Astrocyte (in vitro differentiated cells and primary cell): ENCODE results near the gene CEACAM5. TPM values are rescaled to one million over a fixed set of nuclear protein-coding genes. Genes with fewer than 3 reads are reported as not detected.
A peak's percentile ranks its signal among the peaks of the same experiment; 100 is the strongest.

Experiments
- DNase-seq: peaks from one replicate; pipeline ENCODE4 v3.0.0-alpha.2; 2010; ENCODE audit warnings: low read depth
- FAIRE-seq: peaks from 2 replicates; lab custom pipeline; 2011; peaks lifted over from hg19 to GRCh38; lab: Jason Lieb, UNC
- H2AFZ ChIP-seq: 2 replicates; pipeline ENCODE4 v1.6.0; 2012; ENCODE audit warnings: low read depth, low read length, inconsistent platforms
- H3K27ac ChIP-seq: 2 replicates; pipeline ENCODE4 v1.5.1; 2011; ENCODE audit warnings: low read depth, low read length, inconsistent platforms
- H3K27me3 ChIP-seq: 2 replicates; pipeline ENCODE4 v1.6.0; 2011; ENCODE audit warnings: low read length, inconsistent platforms; ENCODE audit not compliant: insufficient read depth
- H3K36me3 ChIP-seq: 2 replicates; pipeline ENCODE4 v1.5.1; 2011; ENCODE audit warnings: low read length, inconsistent platforms; ENCODE audit not compliant: insufficient read depth
- H3K4me1 ChIP-seq: 2 replicates; pipeline ENCODE4 v1.5.1; 2011; ENCODE audit warnings: low read length, inconsistent platforms; ENCODE audit not compliant: insufficient read depth
- H3K4me2 ChIP-seq: 2 replicates; pipeline ENCODE4 v1.6.0; 2012; ENCODE audit warnings: low read length, inconsistent platforms
- H3K4me3 ChIP-seq: 2 replicates; pipeline ENCODE4 v1.5.1; 2011; ENCODE audit warnings: low read depth, mild to moderate bottlenecking, low read length, inconsistent platforms; ENCODE audit not compliant: insufficient read depth
- H3K79me2 ChIP-seq: 2 replicates; pipeline ENCODE4 v1.6.0; 2012; ENCODE audit warnings: mild to moderate bottlenecking, low read length, inconsistent platforms; ENCODE audit not compliant: insufficient read depth
- H3K9ac ChIP-seq: 2 replicates; pipeline ENCODE4 v1.6.0; 2012; ENCODE audit warnings: mild to moderate bottlenecking, low read length, inconsistent platforms
- H3K9me3 ChIP-seq: 2 replicates; pipeline ENCODE4 v1.5.1; 2012; ENCODE audit warnings: low read depth, mild to moderate bottlenecking, low read length, inconsistent platforms; ENCODE audit not compliant: insufficient read depth
- H4K20me1 ChIP-seq: 2 replicates; pipeline ENCODE4 v1.6.0; 2012; ENCODE audit warnings: low read length, inconsistent platforms; ENCODE audit not compliant: insufficient read depth
- H3K27ac Mint-ChIP-seq: one replicate; pipeline ENCODE4 v1.8.0; 2021; ENCODE audit warnings: mild to moderate bottlenecking, mixed read lengths; ENCODE audit not compliant: unreplicated experiment
- H3K27me3 Mint-ChIP-seq: one replicate; pipeline ENCODE4 v1.8.0; 2021; ENCODE audit warnings: low read depth, mixed read lengths; ENCODE audit not compliant: unreplicated experiment
- H3K36me3 Mint-ChIP-seq: one replicate; pipeline ENCODE4 v1.8.0; 2021; ENCODE audit warnings: low read depth, mixed read lengths; ENCODE audit not compliant: unreplicated experiment
- H3K4me1 Mint-ChIP-seq: one replicate; pipeline ENCODE4 v1.8.0; 2021; ENCODE audit warnings: low read depth, mixed read lengths; ENCODE audit not compliant: unreplicated experiment
- H3K4me3 Mint-ChIP-seq: one replicate; pipeline ENCODE4 v1.8.0; 2021; ENCODE audit warnings: mild to moderate bottlenecking, moderate library complexity, mixed read lengths; ENCODE audit not compliant: unreplicated experiment
- H3K9me3 Mint-ChIP-seq: one replicate; pipeline ENCODE4 v1.8.0; 2021; ENCODE audit warnings: mild to moderate bottlenecking, mixed read lengths; ENCODE audit not compliant: unreplicated experiment
- CTCF ChIP-seq: IDR thresholded peaks from 2 replicates; pipeline ENCODE4 v1.5.1; 2011; ENCODE audit warnings: low read depth, mild to moderate bottlenecking, inconsistent platforms, low read length, moderate library complexity; ENCODE audit not compliant: insufficient read depth
- EZH2 ChIP-seq: IDR thresholded peaks from 2 replicates; pipeline ENCODE4 v1.6.1; 2012; ENCODE audit warnings: mild to moderate bottlenecking, low read length, inconsistent platforms; ENCODE audit not compliant: insufficient read depth
- total RNA-seq: library from RNA; stranded (reverse); gene quantifications from 2 replicates; pipeline ENCODE4 v1.2.1, GENCODE V29; 2021

Gene CEACAM5
- total RNA-seq, 1 donor from 2014 or later: not detected

DNA sequence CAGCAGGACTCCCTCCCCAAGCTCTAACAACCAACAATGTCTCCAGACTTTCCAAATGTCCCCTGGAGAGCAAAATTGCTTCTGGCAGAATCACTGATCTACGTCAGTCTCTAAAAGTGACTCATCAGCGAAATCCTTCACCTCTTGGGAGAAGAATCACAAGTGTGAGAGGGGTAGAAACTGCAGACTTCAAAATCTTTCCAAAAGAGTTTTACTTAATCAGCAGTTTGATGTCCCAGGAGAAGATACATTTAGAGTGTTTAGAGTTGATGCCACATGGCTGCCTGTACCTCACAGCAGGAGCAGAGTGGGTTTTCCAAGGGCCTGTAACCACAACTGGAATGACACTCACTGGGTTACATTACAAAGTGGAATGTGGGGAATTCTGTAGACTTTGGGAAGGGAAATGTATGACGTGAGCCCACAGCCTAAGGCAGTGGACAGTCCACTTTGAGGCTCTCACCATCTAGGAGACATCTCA, 6.2 kb upstream of the CEACAM5 start:
- H2AFZ ChIP-seq: no peak overlapping the region
- H3K27me3 Mint-ChIP-seq: peaks cover 57% of the 10 kb centered on the region
- H3K27me3 ChIP-seq: no peaks in the 10 kb centered on the region
- H3K27ac ChIP-seq: no peak overlapping the region
- H3K36me3 ChIP-seq: no peaks in the 10 kb centered on the region
- H3K36me3 Mint-ChIP-seq: no peaks in the 10 kb centered on the region
- TF ChIP-seq EZH2: no peak
- TF ChIP-seq CTCF: no peak
- no peaks in the 10 kb centered on the region for H4K20me1 ChIP-seq
- FAIRE-seq (no peak), DNase-seq (peak; percentile 20)
- no peak overlapping the region for H3K4me2 ChIP-seq
- H3K4me3 ChIP-seq: no peak overlapping the region
- H3K9ac ChIP-seq: no peak overlapping the region
- H3K4me1 Mint-ChIP-seq: peaks cover 11% of the 10 kb centered on the region
- H3K4me3 Mint-ChIP-seq: no peak overlapping the region
- no peaks in the 10 kb centered on the region for H3K9me3 ChIP-seq
- peak overlapping the region; percentile 62 for H3K27ac Mint-ChIP-seq
- peaks cover 1% of the 10 kb centered on the region for H3K9me3 Mint-ChIP-seq
- peaks cover 4% of the 10 kb centered on the region for H3K4me1 ChIP-seq
- H3K79me2 ChIP-seq: no peaks in the 10 kb centered on the region

DNA sequence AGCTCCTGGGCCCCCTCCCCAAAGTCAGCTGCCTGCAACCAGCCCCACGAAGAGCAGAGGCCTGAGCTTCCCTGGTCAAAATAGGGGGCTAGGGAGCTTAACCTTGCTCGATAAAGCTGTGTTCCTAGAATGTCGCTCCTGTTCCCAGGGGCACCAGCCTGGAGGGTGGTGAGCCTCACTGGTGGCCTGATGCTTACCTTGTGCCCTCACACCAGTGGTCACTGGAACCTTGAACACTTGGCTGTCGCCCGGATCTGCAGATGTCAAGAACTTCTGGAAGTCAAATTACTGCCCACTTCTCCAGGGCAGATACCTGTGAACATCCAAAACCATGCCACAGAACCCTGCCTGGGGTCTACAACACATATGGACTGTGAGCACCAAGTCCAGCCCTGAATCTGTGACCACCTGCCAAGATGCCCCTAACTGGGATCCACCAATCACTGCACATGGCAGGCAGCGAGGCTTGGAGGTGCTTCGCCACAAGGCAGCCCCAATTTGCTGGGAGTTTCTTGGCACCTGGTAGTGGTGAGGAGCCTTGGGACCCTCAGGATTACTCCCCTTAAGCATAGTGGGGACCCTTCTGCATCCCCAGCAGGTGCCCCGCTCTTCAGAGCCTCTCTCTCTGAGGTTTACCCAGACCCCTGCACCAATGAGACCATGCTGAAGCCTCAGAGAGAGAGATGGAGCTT, 4.7 kb upstream of the CEACAM5 start:
- DNase-seq (no peak), FAIRE-seq (no peak)
- H3K27me3 ChIP-seq: no peaks in the 10 kb centered on the region
- H3K27me3 Mint-ChIP-seq: peaks cover 62% of the 10 kb centered on the region
- H3K27ac ChIP-seq: no peak overlapping the region
- no peak overlapping the region for H3K4me2 ChIP-seq
- peaks cover 11% of the 10 kb centered on the region for H3K4me1 Mint-ChIP-seq
- TF ChIP-seq EZH2 (no peak), CTCF (no peak)
- H3K4me3 ChIP-seq: no peak overlapping the region
- no peaks in the 10 kb centered on the region for H3K36me3 ChIP-seq
- no peaks in the 10 kb centered on the region for H4K20me1 ChIP-seq
- no peak overlapping the region for H3K4me3 Mint-ChIP-seq
- H3K79me2 ChIP-seq: no peaks in the 10 kb centered on the region
- H3K9ac ChIP-seq: no peak overlapping the region
- no peaks in the 10 kb centered on the region for H3K9me3 ChIP-seq
- H2AFZ ChIP-seq: no peak overlapping the region
- peaks cover 4% of the 10 kb centered on the region for H3K4me1 ChIP-seq
- H3K36me3 Mint-ChIP-seq: no peaks in the 10 kb centered on the region
- no peak overlapping the region for H3K27ac Mint-ChIP-seq
- H3K9me3 Mint-ChIP-seq: peaks cover under 1% of the 10 kb centered on the region
